Measurements from ENCODE around the gene CYP4F8.

DNA sequence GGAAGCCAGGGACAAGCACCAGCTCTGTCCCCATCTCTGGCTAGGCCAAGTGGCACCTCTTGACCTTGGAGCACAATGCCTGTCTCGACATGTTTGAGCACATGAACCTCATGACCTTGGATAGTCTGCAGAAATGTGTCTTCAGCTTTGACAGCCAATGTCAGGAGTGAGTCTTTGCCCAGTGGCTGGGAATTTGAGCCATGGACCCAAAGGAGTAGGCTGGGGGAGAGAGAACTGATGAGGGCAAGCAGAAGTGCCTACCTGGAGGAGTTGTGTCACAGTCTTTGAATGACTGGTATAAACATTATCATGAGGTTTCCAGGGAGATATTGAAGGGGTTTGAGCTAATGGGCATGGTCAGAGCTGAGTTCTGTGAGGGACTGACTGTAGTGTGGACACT is 51.2 kb downstream of the CYP4F8 start:
- TF ChIP-seq, protein P1, sequence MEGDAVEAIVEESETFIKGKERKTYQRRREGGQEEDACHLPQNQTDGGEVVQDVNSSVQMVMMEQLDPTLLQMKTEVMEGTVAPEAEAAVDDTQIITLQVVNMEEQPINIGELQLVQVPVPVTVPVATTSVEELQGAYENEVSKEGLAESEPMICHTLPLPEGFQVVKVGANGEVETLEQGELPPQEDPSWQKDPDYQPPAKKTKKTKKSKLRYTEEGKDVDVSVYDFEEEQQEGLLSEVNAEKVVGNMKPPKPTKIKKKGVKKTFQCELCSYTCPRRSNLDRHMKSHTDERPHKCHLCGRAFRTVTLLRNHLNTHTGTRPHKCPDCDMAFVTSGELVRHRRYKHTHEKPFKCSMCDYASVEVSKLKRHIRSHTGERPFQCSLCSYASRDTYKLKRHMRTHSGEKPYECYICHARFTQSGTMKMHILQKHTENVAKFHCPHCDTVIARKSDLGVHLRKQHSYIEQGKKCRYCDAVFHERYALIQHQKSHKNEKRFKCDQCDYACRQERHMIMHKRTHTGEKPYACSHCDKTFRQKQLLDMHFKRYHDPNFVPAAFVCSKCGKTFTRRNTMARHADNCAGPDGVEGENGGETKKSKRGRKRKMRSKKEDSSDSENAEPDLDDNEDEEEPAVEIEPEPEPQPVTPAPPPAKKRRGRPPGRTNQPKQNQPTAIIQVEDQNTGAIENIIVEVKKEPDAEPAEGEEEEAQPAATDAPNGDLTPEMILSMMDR (IDR thresholded peaks at IDR 0.05): no peak
- TF ChIP-seq EZH2 (IDR thresholded peaks at IDR 0.05): no peak
- TF ChIP-seq EZH2phosphoT487 (IDR thresholded peaks at IDR 0.05): no peak

Measured in neural progenitor cell (in vitro differentiated cells).